ENCODE measurements around the gene LAMTOR3.

Gene LAMTOR3

GRCh38 chr4:99846891-99847290 is 47.3 kb downstream of the LAMTOR3 start:
- no peak for DNase-seq (ENCODE audit: low read depth)
- no peak overlapping the region for H3K4me3 ChIP-seq (ENCODE audit: low read length)
- TF ChIP-seq CTCF (conservative IDR thresholded peaks at IDR 0.05; ENCODE audit: low read length) = no peak

- H3K4me3 ChIP-seq (ENCODE audit: low read length) = no peak overlapping the region
- DNase-seq (ENCODE audit: low read depth) = no peak
- TF ChIP-seq CTCF (conservative IDR thresholded peaks at IDR 0.05; ENCODE audit: low read length) = no peak
These were observed 48.3 kb downstream of the LAMTOR3 start for GRCh38 chr4:99845708-99846469.

GRCh38 chr4:99845179-99845578 is 49.0 kb downstream of the LAMTOR3 start:
- no peak overlapping the region for H3K4me3 ChIP-seq (ENCODE audit: low read length)
- no peak for DNase-seq (ENCODE audit: low read depth)
- TF ChIP-seq CTCF (conservative IDR thresholded peaks at IDR 0.05; ENCODE audit: low read length) = no peak

- no peak overlapping the region for H3K4me3 ChIP-seq (ENCODE audit: low read length)
- TF ChIP-seq CTCF (conservative IDR thresholded peaks at IDR 0.05; ENCODE audit: low read length) = no peak
- DNase-seq (ENCODE audit: low read depth) = no peak
These were observed 50.2 kb downstream of the LAMTOR3 start for GRCh38 chr4:99844048-99844447.

- TF ChIP-seq CTCF (conservative IDR thresholded peaks at IDR 0.05; ENCODE audit: low read length) = no peak
- H3K4me3 ChIP-seq (ENCODE audit: low read length) = no peak overlapping the region
- DNase-seq (ENCODE audit: low read depth) = no peak
These were observed 50.8 kb downstream of the LAMTOR3 start for GRCh38 chr4:99843413-99843812.

- DNase-seq (ENCODE audit: low read depth) = no peak
- TF ChIP-seq CTCF (conservative IDR thresholded peaks at IDR 0.05; ENCODE audit: low read length) = no peak
- H3K4me3 ChIP-seq (ENCODE audit: low read length) = no peak overlapping the region
These were observed 53.1 kb downstream of the LAMTOR3 start for GRCh38 chr4:99841129-99841528.

- no peak for DNase-seq (ENCODE audit: low read depth)
- no peak overlapping the region for H3K4me3 ChIP-seq (ENCODE audit: low read length)
- no peak for TF ChIP-seq CTCF (conservative IDR thresholded peaks at IDR 0.05; ENCODE audit: low read length)
These were observed 55.3 kb downstream of the LAMTOR3 start for GRCh38 chr4:99838927-99839326.
